Keratinocyte (primary cell): ENCODE data around the gene ADGRD1. TPM values are rescaled to one million over a fixed set of nuclear protein-coding genes. Genes with fewer than 3 reads are reported as not detected.

Experiments
- DNase-seq: peaks from one replicate; pipeline ENCODE4 v3.0.0-alpha.2; 2011; ENCODE audit warnings: low read depth, missing footprints, low spot score
- FAIRE-seq: peaks from 2 replicates; lab custom pipeline; 2011; peaks lifted over from hg19 to GRCh38; lab: Jason Lieb, UNC
- H2AFZ ChIP-seq: 2 replicates; pipeline ENCODE4 v1.6.0; 2012; ENCODE audit warnings: low read length, control low read depth, inconsistent platforms; ENCODE audit not compliant: control insufficient read depth
- H3K27ac ChIP-seq: 2 replicates; pipeline ENCODE4 v1.5.1; 2011; ENCODE audit warnings: low read length; ENCODE audit not compliant: control insufficient read depth, insufficient read depth
- H3K27me3 ChIP-seq: 3 replicates; pipeline ENCODE4 v1.6.0; 2011; ENCODE audit warnings: low read length; ENCODE audit not compliant: control insufficient read depth, insufficient read depth; ENCODE audit errors: extremely low read depth
- H3K36me3 ChIP-seq, 2 experiments: 2 replicates in 1 of 2; 3 replicates in 1 of 2; pipeline ENCODE4 v1.5.1; 2011; ENCODE audit warnings: low read length in 2 of 2, mild to moderate bottlenecking in 1 of 2; ENCODE audit not compliant: control insufficient read depth in 2 of 2, insufficient read depth in 2 of 2; ENCODE audit errors: extremely low read depth in 1 of 2
- H3K4me1 ChIP-seq: 3 replicates; pipeline ENCODE4 v1.5.1; 2011; ENCODE audit warnings: low read length; ENCODE audit not compliant: control insufficient read depth, insufficient read depth; ENCODE audit errors: extremely low read depth
- H3K4me2 ChIP-seq: 3 replicates; pipeline ENCODE4 v1.6.0; 2011; ENCODE audit warnings: low read depth, low read length; ENCODE audit not compliant: control insufficient read depth, insufficient read depth; ENCODE audit errors: extremely low read depth
- H3K4me3 ChIP-seq, 3 experiments: fragments of 200-600 bp in 1 of 3; sonication (generic) in 1 of 3; 2 replicates in 2 of 3; 3 replicates in 1 of 3; pipeline ENCODE4 v1.5.1; 2011 to 2016; ENCODE audit warnings: low read length in 3 of 3, mild to moderate bottlenecking in 3 of 3, control low read depth in 2 of 3, inconsistent platforms in 1 of 3, low read depth in 1 of 3, mixed read lengths in 1 of 3, mixed run types in 1 of 3, moderate library complexity in 1 of 3; ENCODE audit not compliant: control insufficient read depth in 2 of 3, insufficient read depth in 2 of 3; ENCODE audit errors: extremely low read depth in 1 of 3
- H3K79me2 ChIP-seq: 2 replicates; pipeline ENCODE4 v1.6.0; 2012; ENCODE audit warnings: low read length; ENCODE audit not compliant: control insufficient read depth, insufficient read depth
- H3K9ac ChIP-seq: 3 replicates; pipeline ENCODE4 v1.6.0; 2011; ENCODE audit warnings: low read length; ENCODE audit not compliant: control insufficient read depth, insufficient read depth; ENCODE audit errors: extremely low read depth
- H3K9me1 ChIP-seq: 3 replicates; pipeline ENCODE4 v1.6.0; 2011; ENCODE audit warnings: low read length; ENCODE audit not compliant: control insufficient read depth, insufficient read depth; ENCODE audit errors: extremely low read depth
- H3K9me3 ChIP-seq: 2 replicates; pipeline ENCODE4 v1.5.1; 2012; ENCODE audit warnings: low read depth, low read length; ENCODE audit not compliant: control insufficient read depth
- H4K20me1 ChIP-seq: 3 replicates; pipeline ENCODE4 v1.6.0; 2011; ENCODE audit warnings: low read length; ENCODE audit not compliant: control insufficient read depth, insufficient read depth; ENCODE audit errors: extremely low read depth
- CTCF ChIP-seq, 3 experiments: IDR thresholded peaks in 1 of 3; conservative IDR thresholded peaks in 1 of 3; optimal IDR thresholded peaks in 1 of 3; 2 replicates in 2 of 3; 3 replicates in 1 of 3; pipeline versions ENCODE3 to v1.5.1; 2011; ENCODE audit warnings: low read length in 3 of 3, mild to moderate bottlenecking in 3 of 3, moderate library complexity in 2 of 3, control low read depth in 1 of 3, inconsistent platforms in 1 of 3; ENCODE audit not compliant: insufficient read depth in 2 of 3; ENCODE audit errors: extremely low read depth in 1 of 3
- EZH2 ChIP-seq: IDR thresholded peaks from one replicate; pipeline ENCODE4 v1.6.1; 2012; ENCODE audit warnings: inconsistent platforms, mild to moderate bottlenecking, low read length, moderate library complexity
- dilution Hi-C: fragments of 300-500 bp; cut with MboI; formaldehyde crosslinking; loops from one replicate; pipeline ENCODE4 v1.7.0; 2020; ENCODE audit warnings: low sequenced_read_pairs; ENCODE audit not compliant: extremely low pct_ligation_motif_present
- polyA plus RNA-seq, 5 experiments: library from polyadenylated mRNA; depleted of rRNA in 3 of 5; stranded (reverse) in 3 of 5; stranded (forward) in 1 of 5; unstranded in 1 of 5; fragments of >200 nt; gene quantifications; 1 replicate in 1 of 5; 2 replicates in 3 of 5; 3 replicates in 1 of 5; pipeline versions ENCODE4 v1.2.1 to v1.2.3, GENCODE V29; 2011 to 2012; ENCODE audit warnings: missing spikeins in 2 of 5, low read depth in 1 of 5, low replicate concordance in 1 of 5

ADGRD1 gene
- polyA plus RNA-seq, 1 donor (not counting 4 experiments of a cell fraction or from before 2014, with no cell fraction given), result not detected

DNA sequence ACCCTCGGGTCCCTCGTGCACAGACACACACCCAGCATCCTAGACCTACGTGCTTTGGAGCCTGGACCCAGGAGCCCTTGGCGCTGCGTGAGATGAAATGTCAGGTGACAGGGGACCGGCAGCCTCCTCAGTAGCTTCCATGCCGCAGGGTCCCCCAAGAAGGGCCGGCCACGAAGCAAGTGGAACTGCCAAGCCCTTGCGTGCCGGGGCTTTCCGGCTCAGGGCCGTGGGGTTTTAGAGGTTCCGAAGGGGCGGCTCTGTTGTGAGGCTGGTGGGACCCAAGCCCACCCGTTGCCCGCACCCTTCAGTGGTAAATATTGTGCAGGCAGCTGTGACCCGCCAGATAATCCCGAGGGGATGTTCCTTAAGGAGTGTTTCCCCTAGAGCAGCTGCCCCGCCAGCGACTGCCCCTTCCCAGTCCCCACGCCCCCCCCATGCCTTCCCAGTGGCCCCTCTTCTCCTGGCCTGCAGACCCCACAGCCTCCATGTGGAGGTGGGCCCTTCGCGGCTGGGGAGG lies 133.7 kb downstream of the ADGRD1 start:
- Histone ChIP-seq H3K4me1 (no peaks in the 10 kb centered on the region), H2AFZ (no peak overlapping the region), H3K9ac (no peak overlapping the region), H3K4me3 (no peak overlapping the region), H3K9me3 (peaks cover 1% of the 10 kb centered on the region), H3K9me1 (no peaks in the 10 kb centered on the region), H3K4me2 (no peak overlapping the region), H3K36me3 (no peaks in the 10 kb centered on the region), H3K27me3 (no peaks in the 10 kb centered on the region), H4K20me1 (no peaks in the 10 kb centered on the region), H3K27ac (no peak overlapping the region), H3K79me2 (no peaks in the 10 kb centered on the region)
- DNase-seq (no peak), FAIRE-seq (no peak)
- dilution Hi-C loops, result no loop called here
- TF ChIP-seq CTCF (optimal IDR thresholded peaks at IDR 0.05 in 1 of 3, IDR thresholded peaks at IDR 0.05 in 1 of 3, conservative IDR thresholded peaks at IDR 0.05 in 1 of 3; ENCODE audit: extremely low read depth in 1 of 3, insufficient read depth in 2 of 3, low read length in 3 of 3) (no peak), EZH2 (no peak)

DNA sequence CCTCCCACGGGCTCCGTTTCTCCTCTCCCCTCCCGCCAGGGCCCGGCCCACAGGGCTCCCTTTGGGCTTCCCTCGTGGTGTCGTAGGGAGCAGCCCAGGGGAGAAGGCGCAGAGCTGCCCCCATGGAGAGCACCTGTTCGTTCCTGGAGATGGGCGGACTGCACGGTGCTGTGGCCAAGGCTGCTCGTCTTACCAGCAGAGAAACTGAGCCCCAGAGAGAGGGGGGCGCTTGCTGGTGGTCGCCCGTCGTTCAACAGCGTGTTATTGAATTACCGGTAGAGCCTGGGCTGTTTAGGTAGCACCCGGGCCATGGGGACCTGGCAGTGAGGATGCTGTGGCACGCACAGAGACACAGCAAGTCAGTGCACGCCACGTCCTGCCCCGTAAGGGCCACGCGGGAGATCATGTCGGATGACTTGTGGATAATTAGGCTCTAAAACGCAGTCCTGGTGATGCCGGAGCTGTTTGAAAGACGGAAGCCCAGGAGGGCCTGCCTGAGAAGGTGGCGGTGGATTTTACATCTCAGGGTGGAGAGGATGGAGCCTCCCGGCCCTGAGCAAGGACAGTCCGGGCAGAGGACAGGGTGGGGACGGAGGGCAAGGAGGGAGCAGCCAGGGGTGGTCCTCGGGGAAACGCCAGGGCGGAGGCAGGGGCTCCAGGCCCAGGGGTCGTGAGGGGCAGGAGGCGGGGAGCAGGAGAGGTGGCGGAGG lies 134.4 kb downstream of the ADGRD1 start:
- no peaks in the 10 kb centered on the region for H3K4me1 ChIP-seq
- dilution Hi-C loops, result no loop called here
- no peak overlapping the region for H2AFZ ChIP-seq
- no peaks in the 10 kb centered on the region for H4K20me1 ChIP-seq
- H3K9me3 ChIP-seq, result peaks cover 1% of the 10 kb centered on the region
- no peaks in the 10 kb centered on the region for H3K79me2 ChIP-seq
- H3K9ac ChIP-seq, result no peak overlapping the region
- DNase-seq (no peak), FAIRE-seq (no peak)
- no peak overlapping the region for H3K27ac ChIP-seq
- H3K4me2 ChIP-seq, result no peak overlapping the region
- no peaks in the 10 kb centered on the region for H3K36me3 ChIP-seq
- no peaks in the 10 kb centered on the region for H3K27me3 ChIP-seq
- TF ChIP-seq EZH2, result no peak
- TF ChIP-seq CTCF (optimal IDR thresholded peaks at IDR 0.05 in 1 of 3, IDR thresholded peaks at IDR 0.05 in 1 of 3, conservative IDR thresholded peaks at IDR 0.05 in 1 of 3; ENCODE audit: extremely low read depth in 1 of 3, insufficient read depth in 2 of 3, low read length in 3 of 3), result no peak
- no peak overlapping the region for H3K4me3 ChIP-seq
- H3K9me1 ChIP-seq, result no peaks in the 10 kb centered on the region
